ENCODE data around the gene MTCH2.

Gene MTCH2

DNA sequence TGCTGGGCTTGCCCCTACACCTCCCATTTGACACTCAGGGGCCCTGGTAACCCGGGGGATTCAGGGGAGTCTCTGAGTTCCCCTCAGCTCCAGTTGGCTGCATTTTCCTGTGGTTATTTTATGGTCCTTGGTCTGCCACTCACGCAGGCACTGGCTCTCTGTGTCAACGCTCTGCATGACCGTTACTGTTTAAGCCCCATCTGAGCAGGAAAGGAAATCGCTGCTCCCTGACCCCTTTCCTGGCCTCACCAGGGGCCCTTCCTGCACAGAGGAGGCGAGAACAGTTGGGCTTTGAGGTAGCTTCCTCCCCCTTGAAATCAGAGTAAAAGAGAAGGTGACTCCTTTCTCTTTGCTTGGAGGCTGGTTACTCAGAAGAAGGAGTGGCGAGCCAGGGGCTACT, 50.6 kb downstream of the MTCH2 start:
- DNase-seq (ENCODE audit: low read depth in 2 of 3, low spot score in 1 of 3) = no peak

DNA sequence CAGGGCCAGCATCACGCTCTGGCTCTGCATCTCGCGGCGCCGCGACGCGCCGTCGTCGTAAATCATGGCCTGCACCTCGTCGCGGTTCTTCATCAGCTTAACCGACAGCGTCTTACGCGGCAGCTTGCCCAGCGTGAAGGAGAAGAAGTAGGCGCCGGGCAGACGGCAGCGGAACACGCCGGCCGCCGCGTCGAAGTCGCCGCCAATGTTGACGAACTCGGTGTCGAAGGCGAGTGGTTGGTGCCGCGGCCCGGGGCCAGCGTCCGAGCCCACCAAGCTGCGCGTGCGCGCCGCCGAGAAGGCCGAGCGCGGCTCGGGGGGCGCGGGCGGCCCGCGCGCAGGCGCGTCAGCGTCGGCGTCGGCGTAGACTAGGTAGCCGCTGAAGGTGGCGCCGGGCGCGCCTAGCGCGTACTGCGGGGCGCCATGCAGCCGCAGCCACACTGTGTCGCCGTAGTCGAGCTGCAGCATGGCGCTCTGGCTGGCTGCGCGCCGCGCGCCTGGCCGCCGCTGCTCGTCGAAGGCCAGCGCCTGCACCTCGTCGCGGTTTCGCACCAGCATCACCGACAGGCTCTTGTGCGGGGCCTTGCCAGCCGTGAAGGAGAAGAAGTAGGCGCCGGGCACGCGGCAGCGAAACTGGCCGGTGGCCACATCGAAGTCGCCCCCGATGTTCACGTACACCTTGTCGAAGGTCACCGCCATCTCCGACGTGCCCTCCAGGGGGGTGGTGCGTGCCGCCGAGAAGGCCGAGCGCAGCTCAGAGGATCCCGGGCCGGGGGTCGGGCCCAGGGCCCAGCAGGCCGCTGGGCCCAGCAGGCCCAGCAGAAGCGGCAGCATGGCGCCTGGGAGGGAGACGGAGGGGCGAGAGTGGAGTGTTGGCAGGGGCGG, 52.1 kb downstream of the MTCH2 start:
- no peak for DNase-seq (ENCODE audit: low read depth in 2 of 3, low spot score in 1 of 3)

DNA sequence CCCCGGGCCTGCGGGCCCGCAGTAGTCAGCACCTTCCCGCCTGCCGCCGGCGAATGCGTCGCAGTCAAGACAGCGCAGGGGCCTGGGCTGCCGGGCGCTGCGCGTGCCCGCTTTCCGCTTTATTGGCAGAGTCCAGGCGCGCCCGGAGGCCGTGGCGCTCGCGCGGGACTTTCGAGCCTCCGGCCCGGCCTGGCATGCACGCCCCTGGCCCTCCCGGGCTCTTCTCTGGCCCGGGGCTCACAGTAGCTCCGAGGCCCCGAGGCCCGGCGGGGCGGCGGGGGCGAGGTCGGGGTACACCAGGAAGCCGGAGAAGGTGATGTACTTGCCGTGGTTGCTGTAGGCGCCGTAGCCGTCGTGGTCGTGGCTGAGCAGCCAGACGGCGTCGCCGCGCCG, 52.8 kb downstream of the MTCH2 start:
- no peak for DNase-seq (ENCODE audit: low read depth in 2 of 3, low spot score in 1 of 3)

DNA sequence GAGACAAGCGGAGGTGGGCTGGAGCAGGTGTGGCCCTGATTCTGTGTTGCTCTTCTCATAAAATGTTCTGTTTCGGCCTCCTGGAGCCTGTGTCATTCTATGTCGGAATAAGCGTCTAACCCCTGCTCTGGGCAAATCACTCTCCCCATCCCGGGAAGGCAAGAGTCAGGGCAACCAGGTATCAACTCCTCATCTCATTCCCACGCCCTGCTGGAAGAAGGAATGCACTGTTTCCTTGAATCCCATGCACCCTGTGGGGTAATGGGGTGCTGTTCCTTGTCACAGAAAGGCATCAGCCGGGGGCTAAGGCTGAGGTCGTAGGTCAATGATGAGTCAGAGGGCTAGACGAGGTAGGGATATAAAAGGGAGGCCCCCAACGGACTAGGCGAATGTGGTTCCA, 53.2 kb downstream of the MTCH2 start:
- DNase-seq (ENCODE audit: low read depth in 2 of 3, low spot score in 1 of 3) = no peak

GRCh38 chr11:47587723-47588326, 54.5 kb downstream of the MTCH2 start:
- no peak for DNase-seq (ENCODE audit: low read depth in 2 of 3, low spot score in 1 of 3)

GRCh38 chr11:47587039-47587716, 55.2 kb downstream of the MTCH2 start:
- DNase-seq (ENCODE audit: low read depth in 2 of 3, low spot score in 1 of 3) = no peak

DNA sequence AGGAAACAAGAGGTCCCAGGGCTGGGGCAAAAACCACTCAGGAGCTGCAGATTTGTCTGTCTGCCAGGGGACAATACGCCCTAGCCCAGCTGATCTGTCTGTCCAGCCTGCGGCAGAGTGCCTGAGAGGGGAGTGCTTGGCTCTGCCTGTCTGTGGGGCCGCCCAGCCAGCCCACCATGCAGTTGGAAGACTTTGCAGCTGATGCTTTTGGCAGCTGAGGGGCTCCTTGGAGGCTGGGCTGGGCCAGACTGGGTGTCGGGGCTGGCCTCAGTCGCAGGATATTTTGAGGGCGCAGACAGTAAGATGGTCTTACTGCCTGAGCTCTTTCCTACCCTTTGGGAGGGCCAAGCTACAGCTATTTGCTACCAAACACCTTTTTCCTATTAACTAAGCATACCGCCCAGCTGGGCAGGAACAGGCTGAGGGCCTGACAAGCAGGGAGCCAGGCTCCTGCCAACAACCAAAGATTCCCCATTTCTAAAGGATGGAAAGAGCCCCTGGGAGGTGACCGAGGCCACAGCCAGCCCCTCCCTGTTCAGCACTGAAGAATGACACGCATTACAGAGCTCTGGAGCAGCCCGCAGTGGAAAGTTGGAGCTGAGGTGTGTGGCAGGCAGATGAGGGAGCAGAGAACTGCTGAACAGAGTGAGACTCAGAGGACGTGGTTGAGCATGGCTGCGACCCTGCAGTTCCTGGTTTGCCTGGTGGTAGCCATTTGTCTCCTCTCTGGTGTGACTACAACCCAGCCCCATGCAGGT, 56.1 kb downstream of the MTCH2 start, which contains the start of gene FAM180B:
TSS of gene FAM180B (plus strand) at position 581 of the 758 bp plus-strand sequence. CDS start at position 672, 91 bp downstream.
- DNase-seq (ENCODE audit: low read depth in 2 of 3, low spot score in 1 of 3) = no peak

DNA sequence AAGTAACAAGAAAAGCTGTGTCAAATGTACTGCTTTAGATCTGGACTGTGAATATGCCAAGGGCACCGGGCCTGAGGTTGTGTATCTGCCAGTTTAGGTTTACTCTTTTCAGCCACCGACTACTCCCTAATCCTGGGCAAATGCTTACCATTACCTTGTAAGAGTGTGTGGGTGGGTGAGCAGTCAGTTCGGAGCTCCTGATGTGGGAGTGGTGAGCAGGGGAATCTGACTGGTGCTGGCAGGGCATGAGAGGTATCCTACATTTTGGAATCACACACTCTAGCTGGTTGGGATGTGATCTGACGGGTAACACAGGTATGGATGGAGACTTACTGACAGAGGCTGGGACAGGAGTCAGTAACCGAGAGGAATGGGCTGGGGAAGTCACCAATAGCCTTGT, 58.5 kb downstream of the MTCH2 start:
- no peak for DNase-seq (ENCODE audit: low read depth in 2 of 3, low spot score in 1 of 3)

GRCh38 chr11:47578524-47579494, 63.5 kb downstream of the MTCH2 start, which contains the start of the genes KBTBD4 and NDUFS3:
KBTBD4 (minus strand) TSS chr11:47578970; CDS start chr11:47578951, 19 bp downstream.
NDUFS3 (plus strand) TSS chr11:47579074; CDS start chr11:47579092, 18 bp downstream.
- peak; percentile 82 to 91 (median 85) for DNase-seq (ENCODE audit: low read depth in 2 of 3, low spot score in 1 of 3)

- no peak for DNase-seq (ENCODE audit: low read depth in 2 of 3, low spot score in 1 of 3)
Measured at GRCh38 chr11:47577460-47578041, 64.8 kb downstream of the MTCH2 start.

DNA sequence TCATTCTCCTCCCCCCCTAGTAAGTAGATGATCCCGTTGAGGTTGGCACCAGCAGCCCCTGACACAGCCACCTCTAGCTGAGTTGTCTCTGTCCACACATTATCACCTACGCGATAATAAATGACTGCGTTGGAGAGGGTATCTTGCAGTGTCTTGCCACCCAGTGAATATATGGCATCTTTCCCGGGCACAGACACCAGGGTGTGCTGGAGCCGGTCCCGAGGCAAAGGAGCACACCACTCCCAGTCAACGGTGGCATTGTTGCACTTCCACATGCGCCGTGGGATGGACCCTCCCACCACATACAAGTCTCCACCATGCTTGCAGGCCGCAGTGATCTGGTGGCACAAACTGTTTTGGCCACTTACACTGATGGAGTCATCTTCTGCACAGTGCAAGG, 69.0 kb downstream of the MTCH2 start:
- no peak for DNase-seq (ENCODE audit: low read depth in 2 of 3, low spot score in 1 of 3)

- no peak for DNase-seq (ENCODE audit: low read depth in 2 of 3, low spot score in 1 of 3)
Measured at GRCh38 chr11:47572715-47573255, 69.6 kb downstream of the MTCH2 start.

DNA sequence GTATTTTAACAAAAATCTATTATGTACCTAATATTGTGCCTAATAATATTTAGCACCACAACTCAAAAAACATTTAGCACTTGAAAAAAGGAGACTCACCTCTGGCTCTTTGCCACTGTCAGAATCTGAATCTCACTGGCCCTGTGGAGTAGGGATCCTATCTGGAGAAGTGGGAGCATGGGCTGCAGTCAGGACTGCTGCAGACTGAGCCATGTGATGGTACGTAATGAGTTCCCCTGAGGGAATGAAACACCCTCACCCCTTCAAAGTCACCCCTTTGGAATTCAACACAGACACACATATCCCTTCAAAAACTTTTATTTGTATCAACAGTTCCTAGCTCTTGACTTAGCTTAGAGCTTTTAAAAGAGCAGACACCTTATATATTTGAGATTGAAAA, 70.5 kb downstream of the MTCH2 start:
- DNase-seq (ENCODE audit: low read depth in 2 of 3, low spot score in 1 of 3) = no peak

DNA sequence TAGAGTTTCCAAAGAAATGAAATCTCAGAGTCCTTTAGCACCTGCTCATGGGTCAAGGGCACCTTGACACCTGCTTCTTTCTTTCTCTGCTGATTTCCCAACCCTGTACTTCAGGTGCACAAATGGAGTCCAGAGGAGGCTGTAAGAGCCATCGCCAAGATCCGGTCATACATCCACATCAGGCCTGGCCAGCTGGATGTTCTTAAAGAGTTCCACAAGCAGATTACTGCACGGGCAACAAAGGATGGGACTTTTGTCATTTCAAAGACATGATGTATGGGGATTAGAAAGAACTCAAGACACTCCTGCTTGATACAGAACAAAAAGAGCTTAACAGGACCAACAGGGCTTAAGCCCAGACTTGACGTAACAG, 71.0 kb downstream of the MTCH2 start:
- DNase-seq (ENCODE audit: low read depth in 2 of 3, low spot score in 1 of 3) = no peak

- no peak for DNase-seq (ENCODE audit: low read depth in 2 of 3, low spot score in 1 of 3)
Measured at GRCh38 chr11:47570651-47571356, 71.6 kb downstream of the MTCH2 start.

GRCh38 chr11:47569646-47570045, 72.7 kb downstream of the MTCH2 start:
- no peak for DNase-seq (ENCODE audit: low read depth in 2 of 3, low spot score in 1 of 3)

All from stimulated activated CD4-positive, alpha-beta T cell treated with anti-CD3 and anti-CD28 coated beads, Interleukin-12 subunit alpha, Interleukin-12 subunit beta, amount 100 ng/mL, for 48 hours (primary cell).